ENCODE measurements around the gene LMF1. TPM values are rescaled to one million over a fixed set of nuclear protein-coding genes. Genes with fewer than 3 reads are reported as not detected.
"Not testable (repeated sequence)": the region's sequence is repeated elsewhere in the genome, so short reads cannot be mapped to it uniquely, and the experiment has no call there.

Gene LMF1
- total RNA-seq, 1 donor = 29.4 TPM

DNA sequence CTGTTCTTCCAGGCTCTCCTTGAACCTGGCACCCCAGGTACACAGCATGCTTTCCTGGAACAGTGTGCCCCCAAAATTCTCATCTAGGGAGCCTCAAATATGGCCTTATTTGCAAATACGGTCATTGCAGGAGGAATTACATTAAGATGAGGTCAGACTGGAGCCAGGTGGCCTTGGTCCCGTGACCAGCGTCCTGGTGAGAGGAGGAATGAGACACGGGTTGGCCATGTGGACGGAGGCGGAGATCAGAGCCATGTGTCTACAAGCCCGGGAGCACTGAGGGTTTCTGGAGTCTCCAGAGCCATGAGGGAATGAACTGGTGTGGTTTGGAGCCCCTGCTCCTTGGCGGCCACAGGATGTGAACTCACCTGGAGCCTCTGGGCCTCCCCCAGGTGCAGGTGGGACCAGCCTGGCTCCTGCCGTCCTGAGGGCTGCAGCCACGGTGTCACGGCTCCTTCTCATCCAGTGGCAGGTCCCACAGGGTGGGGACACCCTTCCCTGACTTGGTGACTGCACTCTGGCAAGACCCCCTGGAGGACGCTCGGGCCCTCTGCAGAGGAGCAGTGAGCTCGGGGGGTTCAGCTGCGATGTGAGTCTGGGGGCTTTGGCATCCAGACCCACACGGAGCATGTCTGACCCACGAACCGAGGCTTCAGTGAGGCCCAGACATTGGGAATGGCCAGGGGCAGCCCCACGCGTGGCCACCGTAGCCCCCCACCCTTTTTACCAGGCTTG, 148.4 kb downstream of the LMF1 start:
- no peak overlapping the region for H3K4me3 ChIP-seq (ENCODE audit: low read depth, low read length)
- DNase-seq (ENCODE audit: low read depth) = no peak
- TF ChIP-seq, protein P1, sequence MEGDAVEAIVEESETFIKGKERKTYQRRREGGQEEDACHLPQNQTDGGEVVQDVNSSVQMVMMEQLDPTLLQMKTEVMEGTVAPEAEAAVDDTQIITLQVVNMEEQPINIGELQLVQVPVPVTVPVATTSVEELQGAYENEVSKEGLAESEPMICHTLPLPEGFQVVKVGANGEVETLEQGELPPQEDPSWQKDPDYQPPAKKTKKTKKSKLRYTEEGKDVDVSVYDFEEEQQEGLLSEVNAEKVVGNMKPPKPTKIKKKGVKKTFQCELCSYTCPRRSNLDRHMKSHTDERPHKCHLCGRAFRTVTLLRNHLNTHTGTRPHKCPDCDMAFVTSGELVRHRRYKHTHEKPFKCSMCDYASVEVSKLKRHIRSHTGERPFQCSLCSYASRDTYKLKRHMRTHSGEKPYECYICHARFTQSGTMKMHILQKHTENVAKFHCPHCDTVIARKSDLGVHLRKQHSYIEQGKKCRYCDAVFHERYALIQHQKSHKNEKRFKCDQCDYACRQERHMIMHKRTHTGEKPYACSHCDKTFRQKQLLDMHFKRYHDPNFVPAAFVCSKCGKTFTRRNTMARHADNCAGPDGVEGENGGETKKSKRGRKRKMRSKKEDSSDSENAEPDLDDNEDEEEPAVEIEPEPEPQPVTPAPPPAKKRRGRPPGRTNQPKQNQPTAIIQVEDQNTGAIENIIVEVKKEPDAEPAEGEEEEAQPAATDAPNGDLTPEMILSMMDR (IDR thresholded peaks at IDR 0.05; ENCODE audit: insufficient read depth, low read length) = no peak

DNA sequence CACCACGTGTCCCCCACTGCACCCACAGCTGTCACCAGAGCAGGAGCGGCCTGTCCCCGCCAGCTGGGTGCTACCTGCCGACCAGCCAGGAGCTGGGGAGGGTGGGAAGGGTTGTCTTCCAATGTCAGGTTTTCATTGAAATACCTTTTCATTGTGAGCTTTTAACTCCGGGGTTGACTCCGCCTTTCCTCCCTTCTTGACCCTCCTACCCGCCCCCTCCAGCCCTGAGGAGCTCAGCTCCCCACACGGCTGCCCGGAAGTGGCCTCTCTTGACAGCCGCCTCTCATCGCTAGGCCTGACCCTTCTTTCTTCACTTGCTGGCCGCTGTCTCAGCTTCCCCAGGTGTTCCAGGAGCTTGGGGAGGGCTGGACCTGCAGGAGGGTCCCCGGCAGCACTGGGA, 149.0 kb downstream of the LMF1 start:
- TF ChIP-seq, protein P1 (IDR thresholded peaks at IDR 0.05; ENCODE audit: insufficient read depth, low read length) = no peak
- no peak overlapping the region for H3K4me3 ChIP-seq (ENCODE audit: low read depth, low read length)
- DNase-seq (ENCODE audit: low read depth) = no peak

DNA sequence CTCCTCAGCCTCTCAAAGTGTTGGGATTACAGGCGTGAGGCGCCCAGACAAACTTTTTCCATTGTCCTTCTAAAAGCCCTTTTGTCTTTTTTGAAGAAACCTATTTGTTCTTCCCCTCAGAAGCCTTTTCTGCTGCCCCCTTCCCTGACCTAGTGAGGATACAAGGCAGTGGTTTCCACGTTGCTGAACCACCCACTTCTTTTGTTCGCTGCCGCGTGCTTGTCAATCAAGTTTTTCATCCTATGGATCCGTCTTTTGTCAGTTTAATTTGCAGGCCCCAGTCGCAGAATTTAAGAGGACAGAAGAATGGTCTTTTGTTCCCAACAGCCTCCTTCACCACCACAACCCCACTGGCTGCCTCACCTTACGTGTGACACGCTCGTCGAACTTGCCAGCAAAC, 150.0 kb downstream of the LMF1 start:
- no peak overlapping the region for H3K4me3 ChIP-seq (ENCODE audit: low read depth, low read length)
- TF ChIP-seq, protein P1 (IDR thresholded peaks at IDR 0.05; ENCODE audit: insufficient read depth, low read length) = no peak
- DNase-seq (ENCODE audit: low read depth) = no peak

DNA sequence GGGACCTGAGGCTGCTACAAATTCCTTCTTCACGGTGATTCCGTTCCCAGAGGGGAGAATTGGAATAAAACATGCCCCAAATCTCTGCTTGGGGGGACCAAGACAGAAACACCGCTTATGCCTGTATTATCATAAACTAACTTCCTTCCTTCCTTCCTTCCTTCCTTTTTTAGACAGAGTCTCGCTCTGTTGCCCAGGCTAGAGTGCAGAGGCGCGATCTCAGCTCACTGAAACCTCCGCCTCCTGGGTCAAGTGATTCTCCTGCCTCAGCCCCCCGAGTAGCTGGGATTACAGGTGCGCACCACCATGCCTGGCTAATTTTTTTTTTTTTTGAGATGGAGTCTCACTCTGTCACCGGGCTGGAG, 150.8 kb downstream of the LMF1 start:
- not testable (repeated sequence) for DNase-seq (ENCODE audit: low read depth); H3K4me3 ChIP-seq (ENCODE audit: low read depth, low read length)

DNA sequence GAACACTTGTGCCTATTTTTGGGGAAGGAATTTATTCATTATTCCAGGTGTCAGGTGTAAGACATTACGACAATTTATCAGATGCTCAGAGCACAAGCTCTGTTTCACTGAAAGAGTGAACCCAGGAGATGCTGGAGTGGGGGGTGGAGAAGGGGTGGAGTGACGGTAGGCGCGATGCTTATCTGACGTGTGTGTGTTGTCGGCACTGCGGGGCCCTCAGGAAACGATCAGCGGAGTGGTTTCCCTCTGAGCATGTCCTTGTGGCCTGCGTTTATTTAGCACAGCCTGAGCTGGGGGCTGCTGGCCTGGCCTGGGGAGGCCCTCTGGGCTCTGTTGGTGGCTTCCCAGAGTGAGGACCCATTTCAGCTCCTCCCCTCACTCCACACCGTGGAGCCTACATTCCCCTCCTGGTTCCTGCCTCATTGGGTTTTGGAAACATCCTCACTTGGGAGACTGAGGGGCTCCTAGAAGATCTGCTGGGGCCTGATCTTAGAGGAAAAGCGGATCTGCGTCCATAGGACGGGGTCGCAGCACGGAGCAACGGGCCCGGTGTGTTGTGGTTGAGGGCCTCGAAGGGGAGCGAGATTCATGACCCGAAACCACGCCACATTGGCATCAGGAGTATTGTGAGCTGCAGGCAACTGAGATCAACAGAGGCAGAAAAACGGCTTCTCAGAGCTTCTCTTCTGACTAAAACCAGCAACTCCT, 151.3 kb downstream of the LMF1 start:
- TF ChIP-seq, protein P1 (IDR thresholded peaks at IDR 0.05; ENCODE audit: insufficient read depth, low read length) = no peak
- DNase-seq (ENCODE audit: low read depth) = no peak
- H3K4me3 ChIP-seq (ENCODE audit: low read depth, low read length) = no peak overlapping the region

DNA sequence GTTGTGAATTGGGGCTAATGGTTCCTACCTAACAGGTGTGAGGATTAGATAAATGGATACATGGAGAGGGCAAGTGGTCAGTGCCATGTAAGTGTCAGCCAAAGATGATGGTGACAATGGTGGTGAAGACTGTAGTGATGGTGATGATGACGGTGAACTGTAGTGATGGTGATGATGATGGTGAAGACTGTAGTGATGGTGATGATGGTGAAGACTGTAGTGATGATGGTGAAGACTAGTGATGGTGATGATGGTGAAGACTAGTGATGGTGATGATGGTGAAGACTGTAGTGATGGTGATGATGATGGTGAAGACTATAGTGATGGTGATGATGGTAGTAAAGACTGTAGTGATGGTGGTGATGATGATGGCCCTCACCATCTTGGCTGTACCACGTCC, 152.2 kb downstream of the LMF1 start:
- TF ChIP-seq, protein P1 (IDR thresholded peaks at IDR 0.05; ENCODE audit: insufficient read depth, low read length) = no peak
- H3K4me3 ChIP-seq (ENCODE audit: low read depth, low read length) = no peak overlapping the region
- DNase-seq (ENCODE audit: low read depth) = no peak

DNA sequence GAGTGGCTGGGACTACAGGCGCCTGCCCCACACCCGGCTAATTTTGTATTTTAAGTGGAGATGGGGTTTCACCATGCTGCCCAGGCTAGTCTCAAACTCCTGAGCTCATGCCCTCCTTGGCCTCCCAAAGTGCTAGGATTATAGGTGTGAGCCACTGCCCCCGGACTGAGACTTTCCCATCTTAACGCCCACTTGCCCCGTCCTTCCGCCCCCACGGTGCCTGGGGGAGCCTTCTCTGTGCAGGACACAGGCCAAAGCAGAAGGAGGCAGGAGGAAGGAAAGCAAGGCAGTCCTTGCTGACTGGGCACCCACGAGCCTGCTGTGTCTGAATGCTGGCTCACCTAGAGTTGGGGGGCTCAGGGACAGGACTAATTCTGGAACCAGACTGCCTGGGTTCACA, 152.7 kb downstream of the LMF1 start:
- TF ChIP-seq, protein P1 (IDR thresholded peaks at IDR 0.05; ENCODE audit: insufficient read depth, low read length) = no peak
- DNase-seq (ENCODE audit: low read depth) = no peak
- no peak overlapping the region for H3K4me3 ChIP-seq (ENCODE audit: low read depth, low read length)
